ENCODE results near the gene HAGH.

The HAGH gene

GRCh38 chr16:1772908-1773702, 53.5 kb downstream of the HAGH start, which contains the start of gene MRPS34:
MRPS34 (minus strand) TSS chr16:1773134; CDS start chr16:1773119, 15 bp downstream.
- H3K36me3 Mint-ChIP-seq = peaks cover 4% of the 10 kb centered on the region
- ATAC-seq (ENCODE audit: low read depth) (peak; percentile 56), DNase-seq (ENCODE audit: low spot score in 2 of 2) (peak; percentile 77 to 87)
- H3K4me3 Mint-ChIP-seq = peak within 1 kb of the TSS; percentile 90
- peaks cover 7% of the 10 kb centered on the region for H3K4me1 Mint-ChIP-seq
- no peaks in the 10 kb centered on the region for H3K27me3 Mint-ChIP-seq
- H3K27ac Mint-ChIP-seq = peak within 1 kb of the TSS; percentile 83
- H3K9me3 Mint-ChIP-seq = no peaks in the 10 kb centered on the region

GRCh38 chr16:1772362-1772907, 54.2 kb downstream of the HAGH start, which contains the start of gene EME2:
EME2 (plus strand) TSS chr16:1772810; CDS start chr16:1773228, 418 bp downstream.
- Mint-ChIP-seq H3K4me3 (peak within 1 kb of the TSS; percentile 90), H3K27ac (peak within 1 kb of the TSS; percentile 83), H3K36me3 (peaks cover 7% of the 10 kb centered on the region), H3K27me3 (no peaks in the 10 kb centered on the region), H3K4me1 (peaks cover 7% of the 10 kb centered on the region), H3K9me3 (no peaks in the 10 kb centered on the region)
- peak; percentile 19 for ATAC-seq (ENCODE audit: low read depth)
- DNase-seq (ENCODE audit: low spot score in 2 of 2) = peak in 1 of 2 donors; percentile 47

GRCh38 chr16:1771864-1772361, 54.7 kb downstream of the HAGH start:
- no peak for DNase-seq (ENCODE audit: low spot score in 2 of 2)
- ATAC-seq (ENCODE audit: low read depth) = no peak

GRCh38 chr16:1771188-1771863, 55.3 kb downstream of the HAGH start, which contains the start of gene NME3:
NME3 (minus strand) TSS chr16:1771543; CDS start chr16:1771534, 9 bp downstream.
- Mint-ChIP-seq H3K9me3 (no peaks in the 10 kb centered on the region), H3K4me3 (peak within 1 kb of the TSS; percentile 90), H3K27me3 (no peaks in the 10 kb centered on the region), H3K4me1 (peaks cover 7% of the 10 kb centered on the region), H3K36me3 (peaks cover 8% of the 10 kb centered on the region), H3K27ac (peak within 1 kb of the TSS; percentile 83)
- ATAC-seq (ENCODE audit: low read depth) (peak; percentile 51), DNase-seq (ENCODE audit: low spot score in 2 of 2) (peak; percentile 74 to 84)

More at GRCh38 chr16:1771864-1772361, 54.7 kb downstream of the HAGH start:
- Mint-ChIP-seq H3K27ac (peak overlapping the region; percentile 83), H3K36me3 (peaks cover 8% of the 10 kb centered on the region), H3K4me1 (peaks cover 7% of the 10 kb centered on the region), H3K4me3 (peak overlapping the region; percentile 90), H3K27me3 (no peaks in the 10 kb centered on the region), H3K9me3 (no peaks in the 10 kb centered on the region)

GRCh38 chr16:1770328-1771187, 56.1 kb downstream of the HAGH start:
- H3K9me3 Mint-ChIP-seq = no peaks in the 10 kb centered on the region
- peak; percentile 68 to 73 for DNase-seq (ENCODE audit: low spot score in 2 of 2)

GRCh38 chr16:1769402-1770300, 57.0 kb downstream of the HAGH start:
- H3K4me3 Mint-ChIP-seq = peak overlapping the region; percentile 77
- no peaks in the 10 kb centered on the region for H3K27me3 Mint-ChIP-seq
- H3K9me3 Mint-ChIP-seq = no peaks in the 10 kb centered on the region
- ATAC-seq (ENCODE audit: low read depth) = no peak
- H3K36me3 Mint-ChIP-seq = peaks cover 8% of the 10 kb centered on the region
- peak overlapping the region; percentile 75 for H3K27ac Mint-ChIP-seq
- peaks cover 7% of the 10 kb centered on the region for H3K4me1 Mint-ChIP-seq
- no peak for DNase-seq (ENCODE audit: low spot score in 2 of 2)

More at GRCh38 chr16:1770328-1771187, 56.1 kb downstream of the HAGH start:
- Mint-ChIP-seq H3K36me3 (peaks cover 8% of the 10 kb centered on the region), H3K4me1 (peaks cover 7% of the 10 kb centered on the region), H3K4me3 (peak overlapping the region; percentile 77), H3K27ac (peak overlapping the region; percentile 75), H3K27me3 (no peaks in the 10 kb centered on the region)
- ATAC-seq (ENCODE audit: low read depth) = peak; percentile 53

GRCh38 chr16:1768767-1769401, 57.7 kb downstream of the HAGH start:
- no peak overlapping the region for H3K4me3 Mint-ChIP-seq
- H3K9me3 Mint-ChIP-seq = no peaks in the 10 kb centered on the region
- DNase-seq (ENCODE audit: low spot score in 2 of 2) (no peak), ATAC-seq (ENCODE audit: low read depth) (no peak)
- peaks cover 7% of the 10 kb centered on the region for H3K4me1 Mint-ChIP-seq
- no peaks in the 10 kb centered on the region for H3K27me3 Mint-ChIP-seq
- peaks cover 8% of the 10 kb centered on the region for H3K36me3 Mint-ChIP-seq
- H3K27ac Mint-ChIP-seq = peak overlapping the region; percentile 53

- Mint-ChIP-seq H3K36me3 (peaks cover 8% of the 10 kb centered on the region), H3K4me3 (no peak overlapping the region), H3K9me3 (no peaks in the 10 kb centered on the region), H3K27ac (no peak overlapping the region), H3K27me3 (no peaks in the 10 kb centered on the region), H3K4me1 (peaks cover 7% of the 10 kb centered on the region)
- no peak for ATAC-seq (ENCODE audit: low read depth)
- no peak for DNase-seq (ENCODE audit: low spot score in 2 of 2)
Observed at GRCh38 chr16:1768061-1768766, 58.4 kb downstream of the HAGH start.

- ATAC-seq (ENCODE audit: low read depth) (no peak), DNase-seq (ENCODE audit: low spot score in 2 of 2) (no peak)
- Mint-ChIP-seq H3K4me1 (peaks cover 7% of the 10 kb centered on the region), H3K4me3 (no peak overlapping the region), H3K27me3 (no peaks in the 10 kb centered on the region), H3K27ac (no peak overlapping the region), H3K9me3 (no peaks in the 10 kb centered on the region), H3K36me3 (peaks cover 8% of the 10 kb centered on the region)
Observed at GRCh38 chr16:1767116-1767994, 59.3 kb downstream of the HAGH start.

GRCh38 chr16:1766701-1767100, 59.9 kb downstream of the HAGH start:
- H3K27me3 Mint-ChIP-seq = no peaks in the 10 kb centered on the region
- H3K4me1 Mint-ChIP-seq = peaks cover 2% of the 10 kb centered on the region
- no peak overlapping the region for H3K4me3 Mint-ChIP-seq
- H3K27ac Mint-ChIP-seq = no peak overlapping the region
- ATAC-seq (ENCODE audit: low read depth) (no peak), DNase-seq (ENCODE audit: low spot score in 2 of 2) (no peak)
- H3K9me3 Mint-ChIP-seq = no peaks in the 10 kb centered on the region
- peaks cover 11% of the 10 kb centered on the region for H3K36me3 Mint-ChIP-seq

- Mint-ChIP-seq H3K27ac (no peak overlapping the region), H3K4me1 (peaks cover 2% of the 10 kb centered on the region), H3K9me3 (no peaks in the 10 kb centered on the region), H3K36me3 (peaks cover 15% of the 10 kb centered on the region), H3K27me3 (no peaks in the 10 kb centered on the region), H3K4me3 (no peak overlapping the region)
- no peak for ATAC-seq (ENCODE audit: low read depth)
- DNase-seq (ENCODE audit: low spot score in 2 of 2) = no peak
Observed at GRCh38 chr16:1766231-1766630, 60.4 kb downstream of the HAGH start.

All from memory B cell (primary cell).